T-helper 17 cell (primary cell): ENCODE data around the gene CRACDL. TPM values are rescaled to one million over a fixed set of nuclear protein-coding genes. Genes with fewer than 3 reads are reported as not detected.
A peak's percentile ranks its signal among the peaks of the same experiment; 100 is the strongest.

Experiments used
- ATAC-seq: fragments of 150-1000 bp; cut with Tn5 transposase; 2 replicates; pipeline ENCODE4 v1.10.0; 2021; ENCODE audit warnings: mild to moderate bottlenecking, moderate library complexity
- DNase-seq, 3 donors: peaks; one replicate each; pipeline versions ENCODE4 v3.0.0 to v3.0.0-alpha.2; 2020 to 2021
- H3K9me3 ChIP-seq: one replicate; pipeline ENCODE4 v1.7.0; 2013; ENCODE audit warnings: low read length, mild to moderate bottlenecking; ENCODE audit not compliant: control insufficient read depth, poor library complexity, severe bottlenecking
- H3K27ac Mint-ChIP-seq: one replicate; pipeline ENCODE4 v1.8.0; 2022; ENCODE audit warnings: mild to moderate bottlenecking, moderate library complexity, mixed read lengths
- H3K27me3 Mint-ChIP-seq: one replicate; pipeline ENCODE4 v1.8.0; 2022; ENCODE audit warnings: mixed read lengths
- H3K36me3 Mint-ChIP-seq: one replicate; pipeline ENCODE4 v1.8.0; 2022; ENCODE audit warnings: low read depth, mixed read lengths
- H3K4me1 Mint-ChIP-seq: one replicate; pipeline ENCODE4 v1.8.0; 2022; ENCODE audit warnings: mild to moderate bottlenecking, mixed read lengths
- H3K4me3 Mint-ChIP-seq: one replicate; pipeline ENCODE4 v1.8.0; 2022; ENCODE audit warnings: mild to moderate bottlenecking, moderate library complexity, mixed read lengths
- total RNA-seq, 4 donors: library from RNA in 2 of 4; stranded (reverse) in 2 of 4; gene quantifications; one replicate each; pipeline ENCODE4 v1.2.3 and lab custom pipeline; 2022 to 2026

CRACDL gene
- total RNA-seq, 2 donors from 2014 or later = 0.29 to 0.55 TPM

GRCh38 chr2:98846041-98846440 is 90.0 kb downstream of the CRACDL start:
- Mint-ChIP-seq H3K4me3 (no peak overlapping the region), H3K36me3 (peaks cover 2% of the 10 kb centered on the region), H3K27ac (no peak overlapping the region), H3K27me3 (peaks cover 41% of the 10 kb centered on the region), H3K4me1 (peaks cover 2% of the 10 kb centered on the region)
- H3K9me3 ChIP-seq = no peaks in the 10 kb centered on the region
- no peak for DNase-seq
- ATAC-seq = no peak

GRCh38 chr2:98842136-98842535 is 93.9 kb downstream of the CRACDL start:
- H3K27ac Mint-ChIP-seq = no peak overlapping the region
- peaks cover 3% of the 10 kb centered on the region for H3K4me1 Mint-ChIP-seq
- peaks cover 2% of the 10 kb centered on the region for H3K36me3 Mint-ChIP-seq
- no peak overlapping the region for H3K4me3 Mint-ChIP-seq
- ATAC-seq = no peak
- no peaks in the 10 kb centered on the region for H3K9me3 ChIP-seq
- peaks cover 10% of the 10 kb centered on the region for H3K27me3 Mint-ChIP-seq
- no peak for DNase-seq

- Mint-ChIP-seq H3K27ac (no peak overlapping the region), H3K4me3 (no peak overlapping the region), H3K27me3 (peaks cover 7% of the 10 kb centered on the region), H3K36me3 (peaks cover 2% of the 10 kb centered on the region), H3K4me1 (peaks cover 18% of the 10 kb centered on the region)
- no peaks in the 10 kb centered on the region for H3K9me3 ChIP-seq
- ATAC-seq (no peak), DNase-seq (no peak)
Observed at GRCh38 chr2:98839292-98839691, 96.7 kb downstream of the CRACDL start.

GRCh38 chr2:98835831-98836385 is 100.1 kb downstream of the CRACDL start:
- DNase-seq (peak in 1 of 3 donors; percentile 43), ATAC-seq (peak; percentile 89)
- peak overlapping the region; percentile 80 for H3K4me3 Mint-ChIP-seq
- H3K4me1 Mint-ChIP-seq = peaks cover 36% of the 10 kb centered on the region
- H3K36me3 Mint-ChIP-seq = no peaks in the 10 kb centered on the region
- H3K27ac Mint-ChIP-seq = peak overlapping the region; percentile 91
- H3K27me3 Mint-ChIP-seq = no peaks in the 10 kb centered on the region
- H3K9me3 ChIP-seq = no peaks in the 10 kb centered on the region

- peak overlapping the region; percentile 77 for H3K27ac Mint-ChIP-seq
- H3K27me3 Mint-ChIP-seq = no peaks in the 10 kb centered on the region
- no peaks in the 10 kb centered on the region for H3K36me3 Mint-ChIP-seq
- DNase-seq (no peak), ATAC-seq (no peak)
- H3K9me3 ChIP-seq = no peaks in the 10 kb centered on the region
- no peak overlapping the region for H3K4me3 Mint-ChIP-seq
- peaks cover 53% of the 10 kb centered on the region for H3K4me1 Mint-ChIP-seq
Observed at GRCh38 chr2:98833917-98834263, 102.1 kb downstream of the CRACDL start.

- H3K4me3 Mint-ChIP-seq = no peak overlapping the region
- ATAC-seq (no peak), DNase-seq (no peak)
Observed at GRCh38 chr2:98833172-98833916, 102.7 kb downstream of the CRACDL start.

GRCh38 chr2:98832172-98832571 is 103.9 kb downstream of the CRACDL start:
- no peak for ATAC-seq
- H3K9me3 ChIP-seq = no peaks in the 10 kb centered on the region
- Mint-ChIP-seq H3K27ac (peak overlapping the region; percentile 94), H3K27me3 (no peaks in the 10 kb centered on the region), H3K36me3 (no peaks in the 10 kb centered on the region), H3K4me3 (no peak overlapping the region), H3K4me1 (peaks cover 68% of the 10 kb centered on the region)
- no peak for DNase-seq

More at GRCh38 chr2:98833172-98833916, 102.7 kb downstream of the CRACDL start:
- peak overlapping the region; percentile 77 for H3K27ac Mint-ChIP-seq
- H3K4me1 Mint-ChIP-seq = peaks cover 58% of the 10 kb centered on the region
- no peaks in the 10 kb centered on the region for H3K36me3 Mint-ChIP-seq
- H3K9me3 ChIP-seq = no peaks in the 10 kb centered on the region
- H3K27me3 Mint-ChIP-seq = no peaks in the 10 kb centered on the region

- no peak overlapping the region for H3K4me3 Mint-ChIP-seq
- H3K27ac Mint-ChIP-seq = peak overlapping the region; percentile 94
- peaks cover 67% of the 10 kb centered on the region for H3K4me1 Mint-ChIP-seq
- H3K27me3 Mint-ChIP-seq = no peaks in the 10 kb centered on the region
- H3K9me3 ChIP-seq = no peaks in the 10 kb centered on the region
- ATAC-seq (no peak), DNase-seq (no peak)
- no peaks in the 10 kb centered on the region for H3K36me3 Mint-ChIP-seq
Observed at GRCh38 chr2:98830571-98831145, 105.4 kb downstream of the CRACDL start.

- peaks cover 64% of the 10 kb centered on the region for H3K4me1 Mint-ChIP-seq
Observed at GRCh38 chr2:98829581-98830270, 106.3 kb downstream of the CRACDL start.

GRCh38 chr2:98828793-98829371 is 107.1 kb downstream of the CRACDL start:
- DNase-seq (no peak), ATAC-seq (peak; percentile 68)
- H3K27me3 Mint-ChIP-seq = no peaks in the 10 kb centered on the region
- H3K4me3 Mint-ChIP-seq = peak overlapping the region; percentile 49
- H3K9me3 ChIP-seq = no peaks in the 10 kb centered on the region
- no peaks in the 10 kb centered on the region for H3K36me3 Mint-ChIP-seq
- peak overlapping the region; percentile 94 for H3K27ac Mint-ChIP-seq
- peaks cover 64% of the 10 kb centered on the region for H3K4me1 Mint-ChIP-seq

More at GRCh38 chr2:98829581-98830270, 106.3 kb downstream of the CRACDL start:
- peak overlapping the region; percentile 94 for H3K27ac Mint-ChIP-seq
- no peaks in the 10 kb centered on the region for H3K27me3 Mint-ChIP-seq
- H3K9me3 ChIP-seq = no peaks in the 10 kb centered on the region
- DNase-seq = no peak
- peak overlapping the region; percentile 33 for H3K4me3 Mint-ChIP-seq
- ATAC-seq = no peak
- H3K36me3 Mint-ChIP-seq = no peaks in the 10 kb centered on the region

GRCh38 chr2:98828369-98828744 is 107.7 kb downstream of the CRACDL start:
- DNase-seq (no peak), ATAC-seq (no peak)
- H3K9me3 ChIP-seq = no peaks in the 10 kb centered on the region
- Mint-ChIP-seq H3K27ac (peak overlapping the region; percentile 94), H3K4me1 (peaks cover 64% of the 10 kb centered on the region), H3K27me3 (no peaks in the 10 kb centered on the region), H3K36me3 (no peaks in the 10 kb centered on the region), H3K4me3 (peak overlapping the region; percentile 49)

- peaks cover 59% of the 10 kb centered on the region for H3K4me1 Mint-ChIP-seq
- peak overlapping the region; percentile 94 for H3K27ac Mint-ChIP-seq
- peak overlapping the region; percentile 49 for H3K4me3 Mint-ChIP-seq
Observed at GRCh38 chr2:98827625-98828368, 108.2 kb downstream of the CRACDL start.

More at GRCh38 chr2:98827625-98828368, 108.2 kb downstream of the CRACDL start:
- H3K27me3 Mint-ChIP-seq = no peaks in the 10 kb centered on the region
- no peaks in the 10 kb centered on the region for H3K36me3 Mint-ChIP-seq
- no peak for DNase-seq
- no peaks in the 10 kb centered on the region for H3K9me3 ChIP-seq
- no peak for ATAC-seq
